ENCODE measurements around the gene ENTHD1.
"Not testable (repeated sequence)": the region's sequence is repeated elsewhere in the genome, so short reads cannot be mapped to it uniquely, and the experiment has no call there.

ENTHD1 gene

GRCh38 chr22:39896313-39896996 is 2.9 kb upstream of the ENTHD1 start:
- Histone ChIP-seq H3K9ac (ENCODE audit: low read length) (no peak overlapping the region), H3K79me2 (ENCODE audit: insufficient read depth, low read length) (no peaks in the 10 kb centered on the region), H3K4me2 (ENCODE audit: low read length) (no peak overlapping the region), H3F3A (ENCODE audit: insufficient read depth, low read length) (no peaks in the 10 kb centered on the region), H4K20me1 (ENCODE audit: insufficient read depth, low read length) (no peaks in the 10 kb centered on the region), H3K4me1 (ENCODE audit: insufficient read depth, low read length, severe bottlenecking) (no peaks in the 10 kb centered on the region), H3K36me3 (ENCODE audit: insufficient read depth, low read length) (no peaks in the 10 kb centered on the region), H3K9me2 (ENCODE audit: low read depth, low read length) (no peaks in the 10 kb centered on the region), H2AFZ (ENCODE audit: low read length) (no peak overlapping the region), H3K9me3 (ENCODE audit: low read length) (no peaks in the 10 kb centered on the region), H3K4me3 (ENCODE audit: low read depth, low read length, poor library complexity, severe bottlenecking) (no peak overlapping the region), H3K27me3 (ENCODE audit: insufficient read depth, low read length) (no peaks in the 10 kb centered on the region), H3K27ac (ENCODE audit: low read depth, low read length, poor library complexity, severe bottlenecking) (no peak overlapping the region)
- no peak for TF ChIP-seq CTCF (IDR thresholded peaks at IDR 0.05; ENCODE audit: low read length)
- TF ChIP-seq EZH2 (IDR thresholded peaks at IDR 0.05; ENCODE audit: borderline replicate concordance, low read length), result no peak

- Histone ChIP-seq H2AFZ (ENCODE audit: low read length) (no peak overlapping the region), H3K4me2 (ENCODE audit: low read length) (no peak overlapping the region), H3F3A (ENCODE audit: insufficient read depth, low read length) (no peaks in the 10 kb centered on the region), H3K9me2 (ENCODE audit: low read depth, low read length) (no peaks in the 10 kb centered on the region), H3K4me1 (ENCODE audit: insufficient read depth, low read length, severe bottlenecking) (no peaks in the 10 kb centered on the region), H4K20me1 (ENCODE audit: insufficient read depth, low read length) (no peaks in the 10 kb centered on the region), H3K9me3 (ENCODE audit: low read length) (no peaks in the 10 kb centered on the region), H3K9ac (ENCODE audit: low read length) (no peak overlapping the region), H3K79me2 (ENCODE audit: insufficient read depth, low read length) (no peaks in the 10 kb centered on the region), H3K27ac (ENCODE audit: low read depth, low read length, poor library complexity, severe bottlenecking) (no peak overlapping the region), H3K36me3 (ENCODE audit: insufficient read depth, low read length) (no peaks in the 10 kb centered on the region), H3K27me3 (ENCODE audit: insufficient read depth, low read length) (no peaks in the 10 kb centered on the region), H3K4me3 (ENCODE audit: low read depth, low read length, poor library complexity, severe bottlenecking) (no peak overlapping the region)
- TF ChIP-seq EZH2 (IDR thresholded peaks at IDR 0.05; ENCODE audit: borderline replicate concordance, low read length) (no peak), CTCF (IDR thresholded peaks at IDR 0.05; ENCODE audit: low read length) (no peak)
These were observed 2.1 kb upstream of the ENTHD1 start for GRCh38 chr22:39895682-39896081.

GRCh38 chr22:39894554-39895092 is 1.1 kb upstream of the ENTHD1 start:
- Histone ChIP-seq H3K4me1 (ENCODE audit: insufficient read depth, low read length, severe bottlenecking) (no peaks in the 10 kb centered on the region), H3K27me3 (ENCODE audit: insufficient read depth, low read length) (no peaks in the 10 kb centered on the region), H3K9me3 (ENCODE audit: low read length) (no peaks in the 10 kb centered on the region), H3K36me3 (ENCODE audit: insufficient read depth, low read length) (no peaks in the 10 kb centered on the region), H3K27ac (ENCODE audit: low read depth, low read length, poor library complexity, severe bottlenecking) (no peak overlapping the region), H4K20me1 (ENCODE audit: insufficient read depth, low read length) (no peaks in the 10 kb centered on the region), H2AFZ (ENCODE audit: low read length) (no peak overlapping the region), H3K79me2 (ENCODE audit: insufficient read depth, low read length) (no peaks in the 10 kb centered on the region), H3F3A (ENCODE audit: insufficient read depth, low read length) (no peaks in the 10 kb centered on the region), H3K9me2 (ENCODE audit: low read depth, low read length) (no peaks in the 10 kb centered on the region), H3K4me3 (ENCODE audit: low read depth, low read length, poor library complexity, severe bottlenecking) (no peak overlapping the region), H3K4me2 (ENCODE audit: low read length) (no peak overlapping the region), H3K9ac (ENCODE audit: low read length) (no peak overlapping the region)
- no peak for TF ChIP-seq CTCF (IDR thresholded peaks at IDR 0.05; ENCODE audit: low read length)
- no peak for TF ChIP-seq EZH2 (IDR thresholded peaks at IDR 0.05; ENCODE audit: borderline replicate concordance, low read length)

- H3K36me3 ChIP-seq (ENCODE audit: insufficient read depth, low read length); H3K4me2 ChIP-seq (ENCODE audit: low read length); H4K20me1 ChIP-seq (ENCODE audit: insufficient read depth, low read length); H3K79me2 ChIP-seq (ENCODE audit: insufficient read depth, low read length); H3K27me3 ChIP-seq (ENCODE audit: insufficient read depth, low read length); H3F3A ChIP-seq (ENCODE audit: insufficient read depth, low read length); H2AFZ ChIP-seq (ENCODE audit: low read length); H3K9me3 ChIP-seq (ENCODE audit: low read length); H3K4me1 ChIP-seq (ENCODE audit: insufficient read depth, low read length, severe bottlenecking); H3K4me3 ChIP-seq (ENCODE audit: low read depth, low read length, poor library complexity, severe bottlenecking); H3K9ac ChIP-seq (ENCODE audit: low read length); H3K27ac ChIP-seq (ENCODE audit: low read depth, low read length, poor library complexity, severe bottlenecking); H3K9me2 ChIP-seq (ENCODE audit: low read depth, low read length): not testable (repeated sequence)
These were observed 3.6 kb downstream of the ENTHD1 start for GRCh38 chr22:39889924-39890323.
